Colonic mucosa (tissue), 4 donors: ENCODE results near the gene LY9. TPM values are rescaled to one million over a fixed set of nuclear protein-coding genes. Genes with fewer than 3 reads are reported as not detected.
"Not testable (repeated sequence)": the region's sequence is repeated elsewhere in the genome, so short reads cannot be mapped to it uniquely, and the experiment has no call there.

ENCODE experiments used
- DNase-seq: peaks from one replicate; pipeline ENCODE4 v3.0.0-alpha.2; 2020
- H3K27ac ChIP-seq: fragments of 200-600 bp; one replicate; pipeline ENCODE4 v1.8.0; 2021
- H3K27me3 ChIP-seq: fragments of 200-600 bp; one replicate; pipeline ENCODE4 v1.8.0; 2021
- H3K36me3 ChIP-seq: fragments of 200-600 bp; one replicate; pipeline ENCODE4 v1.8.0; 2021
- H3K4me1 ChIP-seq: fragments of 200-600 bp; one replicate; pipeline ENCODE4 v1.8.0; 2021; ENCODE audit warnings: mild to moderate bottlenecking
- H3K4me3 ChIP-seq: fragments of 200-600 bp; one replicate; pipeline ENCODE4 v1.8.0; 2021
- H3K9ac ChIP-seq, 2 donors: one replicate each; pipeline ENCODE4 v1.7.0; 2013; ENCODE audit warnings: control low read depth in 2 of 2, low read depth in 2 of 2, low read length in 2 of 2
- H3K9me3 ChIP-seq: fragments of 200-600 bp; one replicate; pipeline ENCODE4 v1.8.0; 2021
- CTCF ChIP-seq: fragments of 200-600 bp; IDR thresholded peaks from one replicate; pipeline ENCODE4 v1.8.0; 2022; ENCODE audit warnings: antibody characterized with exemption, mild to moderate bottlenecking
- intact Hi-C: fragments of 100-400 bp; cut with DNase I; formaldehyde crosslinking; loops from one replicate; pipeline ENCODE4 v1.14.1; 2022
- total RNA-seq, 2 donors: library from RNA; stranded (reverse); fragmentation: NEBNext Ultra II Directional in 1 of 2; extraction: Animal tissue kit (Norgen Biotek cat#: 25700) in 1 of 2; gene quantifications; one replicate each; pipeline ENCODE4 v1.2.1, GENCODE V29; 2021
- donor health status: healthy.
- donor health status: DM: no; HTN: no; CAD: no.
- donor health status: DM: no; HTN: no; CAD: no.

Gene LY9
- total RNA-seq, 2 donors from 2014 or later: 1.2 to 2.7 TPM

GRCh38 chr1:160864173-160864572, 68.2 kb downstream of the LY9 start:
- Histone ChIP-seq H3K4me1 (no peaks in the 10 kb centered on the region), H3K27me3 (no peaks in the 10 kb centered on the region), H3K4me3 (no peak overlapping the region), H3K9me3 (no peaks in the 10 kb centered on the region), H3K36me3 (no peaks in the 10 kb centered on the region), H3K9ac (no peak overlapping the region), H3K27ac (no peak overlapping the region)
- no peak for DNase-seq
- no peak for TF ChIP-seq CTCF
- intact Hi-C loops: no loop called here

GRCh38 chr1:160865337-160865736, 69.4 kb downstream of the LY9 start:
- Histone ChIP-seq H3K27ac (no peak overlapping the region), H3K9ac (no peak overlapping the region), H3K9me3 (no peaks in the 10 kb centered on the region), H3K4me1 (no peaks in the 10 kb centered on the region), H3K36me3 (no peaks in the 10 kb centered on the region), H3K4me3 (no peak overlapping the region), H3K27me3 (no peaks in the 10 kb centered on the region)
- no peak for TF ChIP-seq CTCF
- DNase-seq: no peak
- intact Hi-C loops: no loop called here

DNA sequence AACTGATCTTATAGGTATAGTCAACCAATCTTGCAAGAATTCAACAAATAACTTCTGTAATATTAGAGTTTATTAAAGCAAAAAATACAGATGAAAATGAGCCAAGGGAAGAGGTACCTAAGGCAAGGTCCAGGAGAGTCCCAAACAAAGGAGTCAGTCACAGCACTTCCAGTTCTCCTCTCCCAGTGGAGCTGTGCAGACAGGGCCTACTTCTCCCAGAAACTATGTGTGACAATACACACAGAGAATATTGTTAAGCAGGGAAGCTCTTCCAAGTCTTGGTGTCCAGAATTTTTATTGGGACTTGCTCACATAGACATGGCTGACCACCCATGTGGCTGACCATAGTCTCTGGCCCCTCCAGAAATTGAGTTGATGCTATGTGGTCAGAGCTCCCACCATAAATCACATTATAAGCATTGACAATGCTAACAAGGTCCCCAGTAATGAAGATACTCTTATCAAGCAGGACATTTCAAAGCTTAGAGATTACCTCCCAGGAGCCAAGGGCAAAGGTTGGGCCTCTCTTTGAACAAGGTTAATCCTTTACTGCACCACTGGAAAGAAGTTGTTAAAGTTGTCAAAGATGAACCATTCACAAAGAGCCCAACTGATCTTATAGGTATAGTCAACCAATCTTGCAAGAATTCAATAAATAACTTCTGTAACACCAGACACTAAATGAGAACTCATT, 70.2 kb downstream of the LY9 start:
- no peak overlapping the region for H3K27ac ChIP-seq
- H3K36me3 ChIP-seq: no peaks in the 10 kb centered on the region
- intact Hi-C loops: no loop called here
- no peak for TF ChIP-seq CTCF
- H3K27me3 ChIP-seq: no peaks in the 10 kb centered on the region
- no peaks in the 10 kb centered on the region for H3K9me3 ChIP-seq
- no peak overlapping the region for H3K4me3 ChIP-seq
- no peaks in the 10 kb centered on the region for H3K4me1 ChIP-seq
- no peak overlapping the region for H3K9ac ChIP-seq
- DNase-seq: no peak

DNA sequence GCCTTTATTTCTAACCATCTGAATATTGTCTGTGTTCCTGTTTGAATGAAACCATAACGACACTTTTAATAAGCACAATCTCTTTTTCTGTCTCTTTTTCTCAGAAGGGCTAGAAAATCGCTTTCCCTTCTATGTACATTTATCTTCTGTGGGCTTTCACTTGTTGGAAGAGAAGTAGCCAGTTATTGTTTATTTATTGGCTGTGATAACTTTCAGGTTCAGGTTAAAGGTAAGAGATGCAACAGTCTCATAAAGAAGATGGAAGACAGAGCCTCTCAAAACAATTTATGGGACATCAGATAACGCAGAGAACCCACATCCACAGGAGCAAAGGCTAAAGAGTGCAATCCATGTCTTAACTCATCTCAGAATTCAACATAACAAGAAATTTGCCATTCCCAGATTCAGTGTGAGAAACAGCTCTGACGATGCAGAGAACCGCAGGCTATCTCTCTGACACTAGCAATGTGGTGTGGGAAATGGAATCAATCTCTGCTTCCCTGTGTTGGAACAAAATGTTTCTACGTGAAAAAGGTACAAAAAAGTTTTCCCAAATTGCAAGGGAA, 70.8 kb downstream of the LY9 start:
- no peak overlapping the region for H3K27ac ChIP-seq
- no peak overlapping the region for H3K9ac ChIP-seq
- intact Hi-C loops: no loop called here

GRCh38 chr1:160867651-160868050, 71.7 kb downstream of the LY9 start:
- H3K27me3 ChIP-seq, H3K4me1 ChIP-seq, H3K4me3 ChIP-seq, intact Hi-C loops, H3K27ac ChIP-seq, H3K9ac ChIP-seq, H3K9me3 ChIP-seq, DNase-seq, H3K36me3 ChIP-seq: not testable (repeated sequence)

More for the DNA sequence above, 70.8 kb downstream of the LY9 start:
- no peak for DNase-seq
- no peak for TF ChIP-seq CTCF
- Histone ChIP-seq H3K4me1 (no peaks in the 10 kb centered on the region), H3K4me3 (no peak overlapping the region), H3K9me3 (no peaks in the 10 kb centered on the region), H3K36me3 (no peaks in the 10 kb centered on the region), H3K27me3 (no peaks in the 10 kb centered on the region)

DNA sequence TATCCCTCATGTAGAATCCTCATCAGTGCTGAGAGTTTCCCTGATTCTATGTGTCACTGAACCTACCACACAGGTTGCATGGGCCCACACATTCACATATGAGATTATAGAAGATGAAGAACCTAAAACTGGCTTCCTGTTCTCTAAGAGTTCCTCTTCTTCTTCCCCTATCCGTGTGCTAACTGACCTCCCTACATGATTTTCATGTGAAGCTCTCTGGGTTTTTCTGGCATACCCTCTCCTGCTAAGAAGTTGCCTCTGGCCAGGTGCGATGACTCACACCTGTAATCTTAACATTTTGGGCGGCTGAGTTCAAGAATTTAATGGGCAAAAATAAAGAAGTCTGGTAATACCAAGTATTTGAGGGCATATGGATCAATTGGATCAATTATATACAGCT, 72.2 kb downstream of the LY9 start:
- Histone ChIP-seq H3K36me3 (no peaks in the 10 kb centered on the region), H3K9me3 (no peaks in the 10 kb centered on the region), H3K27me3 (no peaks in the 10 kb centered on the region), H3K4me1 (no peaks in the 10 kb centered on the region), H3K4me3 (no peak overlapping the region), H3K27ac (no peak overlapping the region), H3K9ac (no peak overlapping the region)
- intact Hi-C loops: no loop called here
- TF ChIP-seq CTCF: no peak
- DNase-seq: no peak
